Superior temporal gyrus (tissue), 1 donor: Measurements from ENCODE around the gene LCP2.

Experiments
- DNase-seq: peaks from one replicate; pipeline ENCODE4 v3.0.0-alpha.2; 2016; ENCODE audit errors: extremely low spot score

Gene LCP2

GRCh38 chr5:170273968-170274710 is 23.4 kb downstream of the LCP2 start:
- peak; percentile 57 for DNase-seq

GRCh38 chr5:170270293-170271069 is 27.1 kb downstream of the LCP2 start:
- no peak for DNase-seq

- DNase-seq = no peak
These were observed 28.0 kb downstream of the LCP2 start for GRCh38 chr5:170269579-170269978.

GRCh38 chr5:170268884-170269283 is 28.7 kb downstream of the LCP2 start:
- no peak for DNase-seq

GRCh38 chr5:170268153-170268689 is 29.4 kb downstream of the LCP2 start:
- DNase-seq = no peak

GRCh38 chr5:170267431-170268152 is 30.0 kb downstream of the LCP2 start:
- DNase-seq = peak; percentile 93

- DNase-seq = no peak
These were observed 30.8 kb downstream of the LCP2 start for GRCh38 chr5:170266570-170267381.

- peak; percentile 92 for DNase-seq
These were observed 32.1 kb downstream of the LCP2 start for GRCh38 chr5:170265522-170265921.

- DNase-seq = no peak
These were observed 33.7 kb downstream of the LCP2 start for GRCh38 chr5:170263906-170264305.

- no peak for DNase-seq
These were observed 35.2 kb downstream of the LCP2 start for GRCh38 chr5:170262061-170263045.

GRCh38 chr5:170261528-170262043 is 36.0 kb downstream of the LCP2 start:
- no peak for DNase-seq

- DNase-seq = no peak
These were observed 40.2 kb downstream of the LCP2 start for GRCh38 chr5:170257370-170257769.

GRCh38 chr5:170256571-170256970 is 41.0 kb downstream of the LCP2 start:
- no peak for DNase-seq

GRCh38 chr5:170254056-170254455 is 43.5 kb downstream of the LCP2 start:
- no peak for DNase-seq

GRCh38 chr5:170252720-170253350 is 44.7 kb downstream of the LCP2 start:
- DNase-seq = no peak

- DNase-seq = no peak
These were observed 45.5 kb downstream of the LCP2 start for GRCh38 chr5:170252109-170252508.

- no peak for DNase-seq
These were observed 46.1 kb downstream of the LCP2 start for GRCh38 chr5:170251462-170251861.

GRCh38 chr5:170250810-170251317 is 46.7 kb downstream of the LCP2 start:
- DNase-seq = no peak

- DNase-seq = no peak
These were observed 48.2 kb downstream of the LCP2 start for GRCh38 chr5:170249355-170249754.
